CD4-positive, alpha-beta T cell treated with Interleukin-6 at 100 ng/mL for 8 hours (primary cell): ENCODE results near the gene ZNG1A.
A peak's percentile ranks its signal among the peaks of the same experiment; 100 is the strongest.
"Not testable (repeated sequence)": the region's sequence is repeated elsewhere in the genome, so short reads cannot be mapped to it uniquely, and the experiment has no call there.

ENCODE experiments used
- DNase-seq: peaks from one replicate; pipeline ENCODE4 v3.0.0-alpha.2; 2020; ENCODE audit warnings: mixed read lengths, low spot score

The ZNG1A gene

DNA sequence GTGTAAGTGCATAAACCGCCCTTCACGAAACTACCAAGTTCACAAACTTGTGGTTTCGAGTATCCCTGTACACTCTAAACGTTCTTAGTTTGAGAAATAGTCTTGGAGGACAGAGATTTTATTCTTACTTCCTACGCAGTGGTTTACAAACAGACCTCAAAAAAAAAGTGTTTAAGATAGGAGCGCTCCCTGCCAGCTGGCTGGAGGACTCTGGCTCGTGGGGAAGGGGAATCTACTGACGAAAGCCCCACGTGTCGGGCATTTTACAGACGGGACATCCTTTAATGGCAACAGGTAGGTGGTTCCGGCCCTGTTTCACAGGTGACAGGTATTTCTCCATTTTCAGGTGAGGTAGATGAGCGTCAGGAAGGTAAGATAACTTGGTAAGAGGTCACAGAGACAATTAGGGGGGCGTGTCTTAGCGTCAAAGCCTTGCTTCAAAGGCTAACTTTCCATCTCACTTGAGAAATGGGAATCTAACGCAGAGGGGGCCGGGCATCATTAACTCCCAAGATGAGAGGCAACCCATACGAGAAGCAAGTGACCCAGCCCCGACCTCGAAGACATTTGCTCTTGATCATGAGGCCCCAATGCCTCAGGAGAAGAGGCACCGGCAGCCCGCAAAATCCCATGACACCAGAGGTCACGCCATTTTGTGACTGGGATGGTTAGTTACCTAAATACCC is 573 bp downstream of the ZNG1A start:
- not testable (repeated sequence) for DNase-seq

GRCh38 chr9:169757-170156 is 9.1 kb downstream of the ZNG1A start:
- not testable (repeated sequence) for DNase-seq

DNA sequence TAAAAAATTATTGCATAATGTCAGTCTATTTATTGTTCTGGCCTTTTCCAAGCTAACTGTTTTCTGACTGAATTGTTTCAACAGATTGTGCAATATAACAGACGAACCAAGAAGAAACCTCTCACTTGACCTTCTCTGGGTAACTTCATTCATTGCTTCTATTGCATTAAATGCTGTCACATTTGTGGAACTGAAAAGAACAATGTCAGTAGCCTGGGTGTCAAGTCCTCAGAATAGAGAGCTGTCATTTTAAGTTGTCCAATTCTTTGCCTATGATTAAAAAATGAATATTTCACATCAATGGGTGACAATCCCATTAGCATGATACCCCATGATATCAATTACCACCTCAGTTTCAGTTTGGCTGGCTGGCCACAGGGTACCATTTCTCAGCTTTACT is 19.0 kb downstream of the ZNG1A start:
- DNase-seq: not testable (repeated sequence)

DNA sequence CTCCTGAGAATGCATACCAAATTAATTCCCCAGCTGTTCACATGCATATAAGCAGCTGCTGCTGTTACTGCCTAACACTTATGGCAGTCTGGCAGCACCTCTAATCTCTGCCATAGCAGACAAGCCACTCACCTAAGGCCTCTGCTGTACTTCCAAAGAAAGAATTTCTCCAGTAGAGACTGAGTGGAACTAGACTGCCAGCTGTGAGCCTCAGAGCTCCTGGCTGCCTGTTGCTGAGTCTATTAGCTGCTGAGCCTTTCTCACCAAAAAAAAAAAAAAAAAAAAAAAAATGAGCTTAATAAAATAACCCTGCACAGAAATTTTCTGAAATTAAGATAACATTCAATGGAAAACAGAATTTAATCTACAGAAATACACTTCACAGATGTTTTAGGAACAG is 27.7 kb downstream of the ZNG1A start:
- not testable (repeated sequence) for DNase-seq

DNA sequence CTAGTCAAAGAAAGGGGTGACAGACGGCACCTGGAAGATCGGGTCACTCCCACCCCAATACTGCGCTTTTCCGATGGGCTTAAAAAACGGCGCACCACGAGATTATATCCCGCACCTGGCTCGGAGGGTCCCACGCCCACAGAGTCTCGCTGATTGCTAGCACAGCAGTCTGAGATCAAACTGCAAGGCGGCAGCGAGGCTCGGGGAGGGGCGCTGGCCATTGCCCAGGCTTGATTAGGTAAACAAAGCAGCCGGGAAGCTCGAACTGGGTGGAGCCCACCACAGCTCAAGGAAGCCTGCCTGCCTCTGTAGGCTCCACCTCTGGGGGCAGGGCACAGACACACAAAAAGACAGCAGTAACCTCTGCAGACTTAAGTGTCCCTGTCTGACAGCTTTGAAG is 39.0 kb downstream of the ZNG1A start:
- not testable (repeated sequence) for DNase-seq

- DNase-seq: not testable (repeated sequence)
Measured at GRCh38 chr9:117995-118467, 60.8 kb downstream of the ZNG1A start, which contains the start of gene FOXD4. FOXD4 (minus strand) TSS chr9:118417; CDS start chr9:118119, 298 bp downstream.

GRCh38 chr9:117144-117994 is 61.5 kb downstream of the ZNG1A start:
- not testable (repeated sequence) for DNase-seq

- not testable (repeated sequence) for DNase-seq
Measured at GRCh38 chr9:116239-117077, 62.4 kb downstream of the ZNG1A start.

- not testable (repeated sequence) for DNase-seq
Measured at GRCh38 chr9:115118-115451, 63.8 kb downstream of the ZNG1A start.

GRCh38 chr9:114267-115117 is 64.4 kb downstream of the ZNG1A start:
- not testable (repeated sequence) for DNase-seq

DNA sequence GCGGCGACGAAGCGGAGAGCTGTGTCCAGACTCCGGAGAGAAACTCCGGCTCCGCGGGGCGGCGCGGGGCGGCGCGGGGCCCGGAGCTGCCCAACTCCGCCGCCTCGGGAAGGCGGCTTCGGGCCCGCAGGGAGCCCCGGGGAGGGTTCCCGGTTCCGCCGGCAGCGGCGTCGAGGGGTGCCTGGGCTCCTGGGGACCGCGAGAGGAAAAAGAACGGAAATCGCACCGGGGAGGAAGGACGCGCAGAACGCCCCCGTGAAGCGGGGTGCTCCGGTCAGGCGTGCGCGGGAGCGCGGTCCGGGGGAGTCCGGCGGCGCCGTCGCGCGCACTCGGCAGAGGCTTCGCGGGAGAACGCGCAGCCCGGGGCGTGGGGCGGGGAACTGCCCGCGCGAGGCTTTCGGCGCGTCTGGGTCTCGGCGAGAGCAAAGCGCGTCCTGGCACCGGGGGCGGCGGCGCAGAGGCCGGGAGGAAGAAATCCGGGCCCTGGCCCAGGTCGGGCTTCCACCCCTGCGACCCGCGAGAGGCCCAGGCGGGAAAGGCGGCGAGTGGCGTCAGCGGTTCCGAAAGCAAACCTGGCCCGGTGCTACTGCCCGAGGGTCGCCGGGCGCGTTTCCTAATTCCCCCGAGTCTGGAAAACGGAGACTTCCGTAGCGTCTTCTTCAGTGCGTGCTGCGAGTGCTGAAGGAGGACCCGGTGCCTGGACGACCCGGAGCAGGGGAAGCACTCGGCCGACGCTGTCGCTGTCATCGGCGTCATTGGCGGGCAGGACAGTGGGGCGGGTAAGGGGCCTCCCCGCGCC is 65.2 kb downstream of the ZNG1A start:
- DNase-seq: peak; percentile 6

DNA sequence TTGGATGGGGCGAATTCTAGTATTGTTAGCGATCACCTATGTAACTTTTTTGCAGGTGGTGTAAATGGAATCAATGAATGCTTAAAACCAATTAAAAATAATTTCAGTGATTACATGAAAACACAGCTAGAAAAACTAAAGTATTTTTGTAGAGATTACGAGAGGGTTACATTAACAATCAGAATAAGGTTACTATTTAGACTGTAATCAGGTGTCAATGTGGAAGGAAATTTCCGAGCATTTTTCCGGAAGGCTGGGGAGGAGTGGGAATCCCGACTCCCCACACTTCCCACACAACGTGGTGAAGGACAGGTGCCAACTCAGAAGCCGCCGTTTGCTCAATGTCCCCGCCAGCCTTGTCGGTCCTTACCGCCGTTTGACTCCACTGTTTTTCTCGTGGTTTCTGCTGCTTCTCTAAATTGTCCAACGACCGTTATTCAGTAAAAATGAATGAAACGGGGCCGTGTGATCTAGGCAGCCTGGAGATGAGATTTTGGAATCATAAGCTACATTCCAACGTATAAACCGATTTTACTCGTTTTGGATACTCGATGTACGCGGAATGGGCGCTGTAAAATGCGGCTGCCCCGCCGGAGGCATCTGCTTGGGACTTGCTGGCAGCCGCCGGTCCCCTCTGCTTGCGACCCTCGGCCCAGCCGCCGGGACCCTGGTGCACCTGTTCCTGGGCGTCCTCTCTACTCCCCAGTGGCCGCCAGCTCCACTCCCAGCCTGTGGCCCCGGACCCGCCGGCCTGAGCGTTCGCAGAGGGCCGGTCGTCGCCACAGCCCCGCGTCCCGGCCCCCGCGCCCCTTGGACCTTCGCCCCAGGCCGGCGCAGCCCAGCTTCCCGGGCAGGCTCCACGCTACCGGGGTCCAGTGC is 66.0 kb downstream of the ZNG1A start:
- not testable (repeated sequence) for DNase-seq

DNA sequence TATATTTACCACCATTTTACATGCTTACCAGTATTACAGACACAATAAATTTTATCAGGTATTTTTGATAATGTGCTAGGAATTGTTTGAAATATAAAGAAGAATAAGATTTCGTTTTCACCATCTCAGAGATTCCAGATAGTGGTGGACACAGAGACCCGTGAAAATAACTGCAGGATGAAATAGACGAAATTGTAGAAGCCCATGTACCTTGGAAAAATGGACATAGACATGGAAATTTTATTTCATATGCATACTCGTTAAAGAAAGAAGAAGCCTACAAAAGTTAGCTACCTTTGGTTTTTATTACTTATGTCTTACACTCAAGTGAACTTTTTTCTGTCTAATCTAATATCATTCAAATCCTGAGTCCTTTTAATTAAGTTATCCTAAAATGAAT is 68.2 kb downstream of the ZNG1A start:
- DNase-seq: not testable (repeated sequence)

- DNase-seq: not testable (repeated sequence)
Measured at GRCh38 chr9:109540-109939, 69.3 kb downstream of the ZNG1A start.

GRCh38 chr9:108742-109495 is 69.9 kb downstream of the ZNG1A start:
- DNase-seq: not testable (repeated sequence)

GRCh38 chr9:105991-106390 is 72.9 kb downstream of the ZNG1A start:
- not testable (repeated sequence) for DNase-seq

- DNase-seq: not testable (repeated sequence)
Measured at GRCh38 chr9:100430-100829, 78.4 kb downstream of the ZNG1A start.

GRCh38 chr9:99867-100266 is 79.0 kb downstream of the ZNG1A start:
- not testable (repeated sequence) for DNase-seq
